ENCODE measurements around the gene GOLGA7B. TPM values are rescaled to one million over a fixed set of nuclear protein-coding genes. Genes with fewer than 3 reads are reported as not detected.

The GOLGA7B gene
- 1 to 10 TPM; 1.7 to 2.2 TPM for polyA plus RNA-seq

DNA sequence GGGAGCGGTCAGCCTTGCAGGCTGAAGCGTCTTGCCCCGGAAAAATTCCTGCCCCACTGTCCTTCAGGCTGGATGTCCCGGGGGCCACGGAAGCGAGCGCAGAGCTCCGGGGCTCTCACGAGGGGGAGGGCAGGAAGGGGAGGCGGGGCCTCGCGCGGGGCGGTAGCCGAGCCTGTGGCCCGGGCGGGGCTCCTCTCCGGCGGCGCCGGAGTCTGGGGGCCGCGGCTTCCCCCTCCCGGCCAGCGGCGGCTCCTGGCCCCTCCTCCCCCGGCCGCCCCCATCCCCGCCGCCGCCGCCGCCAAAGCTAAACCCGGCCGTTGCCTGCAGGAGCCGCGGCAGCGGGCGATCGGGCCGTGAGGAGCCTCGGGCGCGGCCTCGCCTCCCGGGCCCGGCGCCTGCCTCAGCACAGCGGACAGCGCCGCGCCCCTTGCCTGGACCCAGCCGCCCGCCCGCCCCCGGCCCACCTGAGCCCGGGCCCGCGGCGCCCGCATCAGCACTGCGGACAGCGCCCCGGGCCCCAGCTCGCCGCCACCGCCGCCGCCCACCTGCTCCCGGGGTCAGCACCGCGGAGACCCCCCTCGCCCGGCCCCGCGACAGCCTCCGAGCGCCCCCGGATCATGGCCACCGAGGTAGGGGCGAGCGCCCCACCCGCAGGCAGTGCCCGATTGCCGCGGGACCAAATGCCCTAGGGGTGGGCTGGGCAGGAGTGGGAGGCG is at the start of gene GOLGA7B:
Gene GOLGA7B (plus strand): TSS at position 157 of the 716 bp plus-strand sequence. CDS start 461 bp downstream, at position 618.
- Histone ChIP-seq H3K27me3 (ENCODE audit: control insufficient read depth in 1 of 2, insufficient read depth in 2 of 2, low read length in 2 of 2) (peaks cover 0 to 3% of the 10 kb centered on the region in 2 donors), H3K4me1 (ENCODE audit: control insufficient read depth in 2 of 2, insufficient read depth in 2 of 2, low read length in 1 of 2) (peaks cover 3 to 10% of the 10 kb centered on the region in 2 donors), H3K27ac (ENCODE audit: low read depth in 2 of 2, low read length in 1 of 2) (no peak within 1 kb of the TSS), H3K4me3 (ENCODE audit: low read depth in 1 of 2, low read length in 2 of 2) (peak within 1 kb of the TSS; percentile 50 to 56), H3K9me3 (ENCODE audit: control insufficient read depth in 2 of 2, insufficient read depth in 1 of 2, low read depth in 1 of 2, low read length in 1 of 2) (no peaks in the 10 kb centered on the region), H3K36me3 (ENCODE audit: control insufficient read depth in 2 of 2, insufficient read depth in 2 of 2, low read length in 1 of 2) (no peaks in the 10 kb centered on the region)
- 0 to 2% methylated on average over 43 to 87 of the region's 87 CpGs for WGBS, 2 donors

DNA sequence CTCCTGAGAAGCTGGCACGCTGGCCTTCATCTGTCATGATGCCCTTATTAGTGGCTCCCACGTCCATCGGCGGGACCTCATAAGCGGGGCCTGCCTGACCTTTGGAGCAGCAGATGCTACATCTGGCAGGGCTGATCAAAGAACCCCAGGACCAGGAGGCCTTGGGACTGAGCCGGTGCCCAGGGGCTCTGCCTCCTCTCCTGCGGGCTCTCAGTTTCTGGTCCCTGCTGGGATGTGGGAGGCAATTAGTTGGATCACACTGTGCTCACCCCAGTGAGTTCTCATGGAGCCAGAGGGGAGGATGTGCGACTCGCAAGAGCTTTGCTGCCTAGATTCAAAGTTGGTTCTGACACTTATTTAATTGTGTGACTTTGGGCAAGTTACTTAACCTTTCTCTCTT is 49.2 kb upstream of the GOLGA7B start:
- no peak overlapping the region for H3K4me3 ChIP-seq (ENCODE audit: low read depth in 1 of 2, low read length in 2 of 2)
- no peaks in the 10 kb centered on the region for H3K4me1 ChIP-seq (ENCODE audit: control insufficient read depth in 2 of 2, insufficient read depth in 2 of 2, low read length in 1 of 2)
- no peak overlapping the region for H3K27ac ChIP-seq (ENCODE audit: low read depth in 2 of 2, low read length in 1 of 2)
- WGBS, 2 donors = 83 to 88% methylated on average over 9 of the region's 9 CpGs
- H3K27me3 ChIP-seq (ENCODE audit: control insufficient read depth in 1 of 2, insufficient read depth in 2 of 2, low read length in 2 of 2) = peaks cover 0 to 3% of the 10 kb centered on the region in 2 donors
- H3K9me3 ChIP-seq (ENCODE audit: control insufficient read depth in 2 of 2, insufficient read depth in 1 of 2, low read depth in 1 of 2, low read length in 1 of 2) = peaks cover 0 to 5% of the 10 kb centered on the region in 2 donors
- no peaks in the 10 kb centered on the region for H3K36me3 ChIP-seq (ENCODE audit: control insufficient read depth in 2 of 2, insufficient read depth in 2 of 2, low read length in 1 of 2)

DNA sequence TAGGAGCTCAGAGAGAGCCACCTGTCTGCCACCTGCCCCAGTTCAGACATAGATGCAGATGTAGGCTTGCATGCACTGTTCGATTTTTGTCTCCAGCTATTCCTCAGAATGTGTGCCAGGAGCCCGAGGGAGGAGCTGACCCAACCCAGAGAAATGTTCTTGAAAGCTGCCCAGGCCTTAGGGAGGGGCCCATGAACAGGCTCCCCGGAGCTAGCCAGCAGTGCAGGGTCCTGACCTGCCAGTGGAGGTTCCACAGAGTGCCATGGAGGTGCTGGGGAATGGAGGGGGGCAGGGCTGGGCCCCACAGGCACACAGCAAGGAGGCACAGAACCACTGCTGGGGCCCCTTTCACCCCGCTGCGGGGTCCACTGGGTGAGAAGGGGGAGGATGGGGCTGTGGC is 48.2 kb upstream of the GOLGA7B start:
- Histone ChIP-seq H3K36me3 (ENCODE audit: control insufficient read depth in 2 of 2, insufficient read depth in 2 of 2, low read length in 1 of 2) (no peaks in the 10 kb centered on the region), H3K9me3 (ENCODE audit: control insufficient read depth in 2 of 2, insufficient read depth in 1 of 2, low read depth in 1 of 2, low read length in 1 of 2) (peaks cover 0 to 5% of the 10 kb centered on the region in 2 donors), H3K4me3 (ENCODE audit: low read depth in 1 of 2, low read length in 2 of 2) (no peak overlapping the region), H3K4me1 (ENCODE audit: control insufficient read depth in 2 of 2, insufficient read depth in 2 of 2, low read length in 1 of 2) (no peaks in the 10 kb centered on the region), H3K27ac (ENCODE audit: low read depth in 2 of 2, low read length in 1 of 2) (no peak overlapping the region), H3K27me3 (ENCODE audit: control insufficient read depth in 1 of 2, insufficient read depth in 2 of 2, low read length in 2 of 2) (peaks cover 0 to 3% of the 10 kb centered on the region in 2 donors)
- WGBS, 2 donors = 48 to 49% methylated on average over 5 of the region's 5 CpGs

DNA sequence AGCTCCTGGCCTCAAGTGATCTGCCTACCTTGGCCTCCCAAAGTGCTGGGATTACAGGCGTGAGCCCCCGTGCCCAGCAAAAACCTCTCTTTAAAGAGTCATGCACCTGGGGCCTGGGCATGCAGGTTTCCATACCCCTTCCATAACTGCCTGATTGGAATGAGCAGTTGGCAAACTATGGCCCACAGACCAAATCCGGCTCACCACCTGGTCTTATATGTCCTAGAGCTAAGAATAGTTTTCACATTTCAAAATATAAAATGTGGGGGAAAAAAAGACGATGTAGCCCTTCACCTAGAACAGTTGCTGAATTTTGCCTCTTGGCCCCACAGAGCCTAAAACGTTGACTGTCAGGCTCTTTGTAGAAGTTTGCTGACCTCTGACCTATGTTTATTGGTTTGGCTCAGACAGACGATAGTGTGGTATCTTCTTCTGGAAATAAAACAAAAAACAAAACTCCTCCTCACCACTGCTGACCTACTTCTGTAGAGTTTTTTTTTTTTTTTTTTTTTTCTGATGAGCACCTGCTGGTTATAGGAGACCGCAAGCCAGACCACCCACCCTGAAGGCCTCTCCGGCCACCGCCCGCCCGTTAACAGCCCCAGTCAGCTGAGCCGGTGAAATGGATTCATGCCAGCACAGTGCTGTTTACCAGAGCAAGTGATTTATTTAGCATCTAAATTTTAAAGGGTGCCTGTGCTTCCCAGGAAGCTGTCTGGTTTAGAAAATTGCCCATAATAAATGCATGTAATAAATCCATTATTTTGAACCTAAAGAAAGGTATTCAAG is 44.4 kb upstream of the GOLGA7B start:
- Histone ChIP-seq H3K27me3 (ENCODE audit: control insufficient read depth in 1 of 2, insufficient read depth in 2 of 2, low read length in 2 of 2) (no peaks in the 10 kb centered on the region), H3K4me3 (ENCODE audit: low read depth in 1 of 2, low read length in 2 of 2) (no peak overlapping the region)
- WGBS, 2 donors = 73% methylated on average over 12 of the region's 12 CpGs

DNA sequence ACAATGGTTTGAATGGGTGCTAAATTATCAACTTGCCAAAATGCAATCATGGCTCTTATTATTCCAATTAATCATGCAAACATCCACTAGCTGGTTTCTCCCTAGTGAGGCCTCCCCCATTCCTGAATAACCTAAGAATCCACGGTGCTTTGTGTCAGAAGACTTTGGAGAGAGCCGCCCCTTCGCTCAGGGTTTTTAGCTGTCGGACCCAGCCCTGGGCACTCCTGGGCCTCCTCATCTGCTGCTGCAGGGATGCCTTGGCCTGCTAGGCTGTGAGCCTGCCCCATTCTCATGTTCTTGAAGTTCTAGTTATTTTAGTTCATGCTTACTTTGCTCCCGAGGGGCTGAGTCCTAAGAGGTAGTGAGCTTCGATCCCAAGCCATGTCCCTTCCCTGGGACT is 43.7 kb upstream of the GOLGA7B start:
- H3K36me3 ChIP-seq (ENCODE audit: control insufficient read depth in 2 of 2, insufficient read depth in 2 of 2, low read length in 1 of 2) = no peaks in the 10 kb centered on the region
- H3K9me3 ChIP-seq (ENCODE audit: control insufficient read depth in 2 of 2, insufficient read depth in 1 of 2, low read depth in 1 of 2, low read length in 1 of 2) = no peaks in the 10 kb centered on the region
- no peak overlapping the region for H3K27ac ChIP-seq (ENCODE audit: low read depth in 2 of 2, low read length in 1 of 2)
- no peaks in the 10 kb centered on the region for H3K27me3 ChIP-seq (ENCODE audit: control insufficient read depth in 1 of 2, insufficient read depth in 2 of 2, low read length in 2 of 2)
- H3K4me3 ChIP-seq (ENCODE audit: low read depth in 1 of 2, low read length in 2 of 2) = no peak overlapping the region
- 83 to 85% methylated on average over 6 of the region's 6 CpGs for WGBS, 2 donors
- H3K4me1 ChIP-seq (ENCODE audit: control insufficient read depth in 2 of 2, insufficient read depth in 2 of 2, low read length in 1 of 2) = no peaks in the 10 kb centered on the region

More for the DNA sequence above, 44.4 kb upstream of the GOLGA7B start:
- Histone ChIP-seq H3K9me3 (ENCODE audit: control insufficient read depth in 2 of 2, insufficient read depth in 1 of 2, low read depth in 1 of 2, low read length in 1 of 2) (no peaks in the 10 kb centered on the region), H3K27ac (ENCODE audit: low read depth in 2 of 2, low read length in 1 of 2) (no peak overlapping the region), H3K4me1 (ENCODE audit: control insufficient read depth in 2 of 2, insufficient read depth in 2 of 2, low read length in 1 of 2) (no peaks in the 10 kb centered on the region), H3K36me3 (ENCODE audit: control insufficient read depth in 2 of 2, insufficient read depth in 2 of 2, low read length in 1 of 2) (no peaks in the 10 kb centered on the region)

DNA sequence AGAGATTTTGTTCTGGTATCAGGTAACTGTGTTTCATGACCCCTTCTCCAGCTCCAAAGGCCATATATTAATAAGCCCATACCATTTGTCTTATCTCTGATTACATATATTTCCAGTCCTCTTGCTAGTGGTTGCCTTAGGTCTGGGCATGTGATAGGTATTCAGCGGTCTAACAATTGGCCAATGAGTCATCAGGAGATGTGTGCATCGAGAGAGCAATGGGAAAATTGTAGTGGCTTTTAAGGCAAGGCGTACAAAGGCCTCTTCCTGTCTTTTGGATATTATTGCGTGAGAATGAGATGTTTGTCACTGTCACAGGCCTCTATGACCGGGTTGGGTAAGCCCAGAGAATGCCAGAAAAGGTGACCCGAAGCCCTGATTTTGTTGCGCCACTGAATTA is 39.2 kb upstream of the GOLGA7B start:
- no peaks in the 10 kb centered on the region for H3K9me3 ChIP-seq (ENCODE audit: control insufficient read depth in 2 of 2, insufficient read depth in 1 of 2, low read depth in 1 of 2, low read length in 1 of 2)
- WGBS, 2 donors = 66 to 73% methylated on average over 7 of the region's 7 CpGs
- H3K36me3 ChIP-seq (ENCODE audit: control insufficient read depth in 2 of 2, insufficient read depth in 2 of 2, low read length in 1 of 2) = no peaks in the 10 kb centered on the region
- no peak overlapping the region for H3K27ac ChIP-seq (ENCODE audit: low read depth in 2 of 2, low read length in 1 of 2)
- H3K4me1 ChIP-seq (ENCODE audit: control insufficient read depth in 2 of 2, insufficient read depth in 2 of 2, low read length in 1 of 2) = no peaks in the 10 kb centered on the region
- no peak overlapping the region for H3K4me3 ChIP-seq (ENCODE audit: low read depth in 1 of 2, low read length in 2 of 2)
- H3K27me3 ChIP-seq (ENCODE audit: control insufficient read depth in 1 of 2, insufficient read depth in 2 of 2, low read length in 2 of 2) = no peaks in the 10 kb centered on the region

DNA sequence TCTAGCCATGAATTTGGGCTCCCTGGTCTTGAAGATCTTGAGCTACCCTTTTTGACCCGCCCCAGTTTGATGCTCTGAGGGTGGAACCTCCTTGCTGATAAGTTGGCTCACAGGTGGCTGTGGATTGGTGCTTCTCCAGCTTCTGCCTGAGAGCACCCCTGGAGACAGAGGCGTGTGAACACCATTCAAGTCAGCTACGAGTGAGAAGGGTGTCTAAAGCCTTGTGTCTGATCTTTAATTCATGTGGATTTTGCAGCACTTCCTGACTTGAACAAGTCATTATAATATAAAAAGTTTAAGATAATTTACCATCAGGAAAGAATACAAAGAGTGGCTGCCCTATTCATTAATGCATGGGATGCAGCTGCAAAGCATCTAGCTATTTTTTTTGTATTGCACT is 37.7 kb upstream of the GOLGA7B start:
- H3K4me3 ChIP-seq (ENCODE audit: low read depth in 1 of 2, low read length in 2 of 2) = no peak overlapping the region
- H3K4me1 ChIP-seq (ENCODE audit: control insufficient read depth in 2 of 2, insufficient read depth in 2 of 2, low read length in 1 of 2) = no peaks in the 10 kb centered on the region
- no peaks in the 10 kb centered on the region for H3K36me3 ChIP-seq (ENCODE audit: control insufficient read depth in 2 of 2, insufficient read depth in 2 of 2, low read length in 1 of 2)
- H3K27ac ChIP-seq (ENCODE audit: low read depth in 2 of 2, low read length in 1 of 2) = no peak overlapping the region
- no peaks in the 10 kb centered on the region for H3K27me3 ChIP-seq (ENCODE audit: control insufficient read depth in 1 of 2, insufficient read depth in 2 of 2, low read length in 2 of 2)
- WGBS, 2 donors = 53 to 62% methylated on average over 3 of the region's 3 CpGs
- H3K9me3 ChIP-seq (ENCODE audit: control insufficient read depth in 2 of 2, insufficient read depth in 1 of 2, low read depth in 1 of 2, low read length in 1 of 2) = no peaks in the 10 kb centered on the region

DNA sequence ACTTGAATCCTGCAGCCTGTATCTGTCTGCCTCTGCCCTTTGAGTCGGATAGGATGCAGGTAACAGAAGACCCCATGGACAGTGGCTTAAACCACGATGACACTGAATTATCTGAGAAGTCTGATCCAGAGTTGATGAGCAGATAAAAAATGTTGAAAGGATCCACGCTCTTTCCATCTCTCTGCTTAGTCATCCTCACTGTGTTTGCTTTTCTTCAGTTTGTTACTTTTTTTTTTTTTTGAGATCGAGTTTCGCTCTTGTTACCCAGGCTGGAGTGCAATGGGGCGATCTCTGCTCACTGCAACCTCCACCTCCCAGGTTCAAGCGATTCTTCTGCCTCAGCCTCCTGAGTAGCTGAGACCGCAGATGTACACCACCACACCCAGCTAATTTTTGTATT is 36.9 kb upstream of the GOLGA7B start:
- H3K27ac ChIP-seq (ENCODE audit: low read depth in 2 of 2, low read length in 1 of 2) = no peak overlapping the region
- no peaks in the 10 kb centered on the region for H3K27me3 ChIP-seq (ENCODE audit: control insufficient read depth in 1 of 2, insufficient read depth in 2 of 2, low read length in 2 of 2)
- no peaks in the 10 kb centered on the region for H3K36me3 ChIP-seq (ENCODE audit: control insufficient read depth in 2 of 2, insufficient read depth in 2 of 2, low read length in 1 of 2)
- no peaks in the 10 kb centered on the region for H3K9me3 ChIP-seq (ENCODE audit: control insufficient read depth in 2 of 2, insufficient read depth in 1 of 2, low read depth in 1 of 2, low read length in 1 of 2)
- H3K4me3 ChIP-seq (ENCODE audit: low read depth in 1 of 2, low read length in 2 of 2) = no peak overlapping the region
- no peaks in the 10 kb centered on the region for H3K4me1 ChIP-seq (ENCODE audit: control insufficient read depth in 2 of 2, insufficient read depth in 2 of 2, low read length in 1 of 2)
- 69 to 74% methylated on average over 8 of the region's 8 CpGs for WGBS, 2 donors

DNA sequence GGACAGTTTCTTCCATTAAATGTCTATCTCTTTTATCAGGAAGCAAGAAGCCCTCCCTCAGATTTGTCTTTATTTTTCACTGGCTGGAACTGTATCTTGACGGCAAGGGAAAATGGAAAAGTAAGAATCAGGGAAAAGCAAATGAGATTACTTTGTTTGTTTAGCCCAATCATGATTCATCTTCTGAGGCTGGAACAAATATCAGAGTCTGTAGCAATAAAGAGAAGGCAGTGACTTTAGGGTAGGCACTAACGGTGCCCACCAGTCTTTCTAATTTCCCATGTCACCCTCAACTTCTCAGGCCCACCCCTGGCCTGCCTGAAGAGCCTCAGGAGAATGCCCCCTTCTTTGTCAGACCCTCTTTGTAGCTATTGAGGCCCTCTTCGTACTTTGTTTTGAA is 36.3 kb upstream of the GOLGA7B start:
- WGBS, 2 donors = 47 to 51% methylated on average over 3 of the region's 3 CpGs
- no peaks in the 10 kb centered on the region for H3K9me3 ChIP-seq (ENCODE audit: control insufficient read depth in 2 of 2, insufficient read depth in 1 of 2, low read depth in 1 of 2, low read length in 1 of 2)
- H3K36me3 ChIP-seq (ENCODE audit: control insufficient read depth in 2 of 2, insufficient read depth in 2 of 2, low read length in 1 of 2) = no peaks in the 10 kb centered on the region
- no peak overlapping the region for H3K4me3 ChIP-seq (ENCODE audit: low read depth in 1 of 2, low read length in 2 of 2)
- H3K27me3 ChIP-seq (ENCODE audit: control insufficient read depth in 1 of 2, insufficient read depth in 2 of 2, low read length in 2 of 2) = no peaks in the 10 kb centered on the region
- no peak overlapping the region for H3K27ac ChIP-seq (ENCODE audit: low read depth in 2 of 2, low read length in 1 of 2)
- H3K4me1 ChIP-seq (ENCODE audit: control insufficient read depth in 2 of 2, insufficient read depth in 2 of 2, low read length in 1 of 2) = no peaks in the 10 kb centered on the region
